Muscle layer of duodenum (tissue), 2 donors: ENCODE measurements around the gene USP20.
A peak's percentile ranks its signal among the peaks of the same experiment; 100 is the strongest.

Source experiments
- H3K27ac ChIP-seq: one replicate; pipeline ENCODE4 v1.7.0; 2013; ENCODE audit warnings: mild to moderate bottlenecking, low read length
- H3K27me3 ChIP-seq: one replicate; pipeline ENCODE4 v1.7.0; 2013; ENCODE audit warnings: low read depth, mild to moderate bottlenecking, control low read depth, low read length
- H3K36me3 ChIP-seq, 2 donors: one replicate each; pipeline ENCODE4 v1.7.0; 2013; ENCODE audit warnings: low read length in 2 of 2, control low read depth in 1 of 2, mild to moderate bottlenecking in 1 of 2; ENCODE audit not compliant: insufficient read depth in 2 of 2, control insufficient read depth in 1 of 2
- H3K4me1 ChIP-seq, 2 donors: one replicate each; pipeline ENCODE4 v1.7.0; 2013; ENCODE audit warnings: low read length in 2 of 2, mild to moderate bottlenecking in 2 of 2, control low read depth in 1 of 2, moderate library complexity in 1 of 2; ENCODE audit not compliant: insufficient read depth in 2 of 2, control insufficient read depth in 1 of 2
- H3K4me3 ChIP-seq, 2 donors: one replicate each; pipeline ENCODE4 v1.7.0; 2013; ENCODE audit warnings: low read length in 2 of 2, low read depth in 1 of 2, mild to moderate bottlenecking in 1 of 2
- H3K9me3 ChIP-seq, 2 donors: one replicate each; pipeline ENCODE4 v1.7.0; 2013; ENCODE audit warnings: low read length in 2 of 2, control low read depth in 1 of 2, mild to moderate bottlenecking in 1 of 2; ENCODE audit not compliant: control insufficient read depth in 1 of 2
- donor health status: healthy.

USP20 gene

DNA sequence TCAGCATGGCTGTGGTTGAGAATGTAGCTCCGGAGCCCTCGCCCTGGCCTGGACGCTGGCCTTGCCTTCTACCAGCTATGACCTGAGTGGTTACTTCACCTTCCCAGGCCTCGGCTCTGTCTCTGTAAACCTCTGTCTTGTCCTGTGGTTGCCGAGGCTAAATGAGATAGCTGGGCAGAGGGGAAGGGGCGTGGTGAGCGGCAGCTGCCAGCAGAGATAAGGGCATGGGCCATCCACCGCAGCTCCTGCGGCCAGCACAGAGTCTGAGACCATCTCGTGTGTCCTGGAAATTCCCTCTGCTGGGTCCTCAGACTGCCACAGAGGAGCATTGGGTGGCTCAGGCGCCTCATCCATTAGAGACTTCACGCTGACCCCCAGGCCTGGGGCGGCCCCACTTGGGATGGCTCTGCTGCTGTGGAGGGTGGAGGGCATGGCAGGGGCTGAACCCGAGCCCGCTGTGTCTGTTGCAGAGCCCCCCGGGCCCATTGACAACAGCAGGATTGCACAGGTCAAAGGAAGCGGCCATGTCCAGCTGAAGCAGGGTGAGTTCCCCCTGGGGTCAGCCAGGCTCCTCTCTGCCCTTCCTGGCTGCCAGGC is 43.9 kb downstream of the USP20 start:
- Histone ChIP-seq H3K27me3 (no peaks in the 10 kb centered on the region), H3K27ac (no peak overlapping the region), H3K4me3 (no peak overlapping the region), H3K4me1 (peaks cover 3 to 25% of the 10 kb centered on the region in 2 donors), H3K9me3 (no peaks in the 10 kb centered on the region), H3K36me3 (peaks cover 22 to 47% of the 10 kb centered on the region in 2 donors)

DNA sequence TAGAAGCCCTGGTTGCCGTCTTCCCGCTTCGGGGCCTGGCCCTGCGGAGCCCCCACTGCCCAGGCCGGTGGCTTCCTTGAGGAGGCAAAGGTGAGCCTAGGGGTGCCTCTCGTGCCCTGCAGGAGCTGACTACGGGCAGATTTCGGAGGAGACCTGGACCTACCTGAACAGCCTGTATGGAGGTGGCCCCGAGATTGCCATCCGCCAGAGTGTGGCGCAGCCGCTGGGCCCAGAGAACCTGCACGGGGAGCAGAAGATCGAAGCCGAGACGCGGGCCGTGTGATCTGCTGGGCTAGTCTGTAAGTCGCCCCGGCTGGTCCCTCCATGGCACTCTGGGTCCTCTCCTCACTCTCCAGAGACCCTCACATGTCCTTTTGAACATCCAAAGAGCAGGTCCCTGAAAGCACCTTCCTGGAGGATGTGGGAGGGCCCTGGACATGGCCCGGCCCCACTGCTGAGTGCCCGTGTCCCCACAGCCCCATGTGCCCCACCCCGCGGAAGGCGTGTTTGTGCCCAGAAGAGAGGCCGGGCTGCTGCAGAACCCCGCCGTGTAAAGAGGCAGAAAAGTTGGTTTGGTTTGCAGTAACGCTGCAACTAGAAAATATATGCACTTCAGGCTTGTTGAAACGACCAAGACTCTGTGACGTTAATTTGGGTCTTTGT is 44.9 kb downstream of the USP20 start:
- Histone ChIP-seq H3K36me3 (peaks cover 15 to 37% of the 10 kb centered on the region in 2 donors), H3K27ac (no peak overlapping the region), H3K9me3 (no peaks in the 10 kb centered on the region), H3K4me1 (peaks cover 11 to 34% of the 10 kb centered on the region in 2 donors), H3K27me3 (no peaks in the 10 kb centered on the region), H3K4me3 (no peak overlapping the region)

DNA sequence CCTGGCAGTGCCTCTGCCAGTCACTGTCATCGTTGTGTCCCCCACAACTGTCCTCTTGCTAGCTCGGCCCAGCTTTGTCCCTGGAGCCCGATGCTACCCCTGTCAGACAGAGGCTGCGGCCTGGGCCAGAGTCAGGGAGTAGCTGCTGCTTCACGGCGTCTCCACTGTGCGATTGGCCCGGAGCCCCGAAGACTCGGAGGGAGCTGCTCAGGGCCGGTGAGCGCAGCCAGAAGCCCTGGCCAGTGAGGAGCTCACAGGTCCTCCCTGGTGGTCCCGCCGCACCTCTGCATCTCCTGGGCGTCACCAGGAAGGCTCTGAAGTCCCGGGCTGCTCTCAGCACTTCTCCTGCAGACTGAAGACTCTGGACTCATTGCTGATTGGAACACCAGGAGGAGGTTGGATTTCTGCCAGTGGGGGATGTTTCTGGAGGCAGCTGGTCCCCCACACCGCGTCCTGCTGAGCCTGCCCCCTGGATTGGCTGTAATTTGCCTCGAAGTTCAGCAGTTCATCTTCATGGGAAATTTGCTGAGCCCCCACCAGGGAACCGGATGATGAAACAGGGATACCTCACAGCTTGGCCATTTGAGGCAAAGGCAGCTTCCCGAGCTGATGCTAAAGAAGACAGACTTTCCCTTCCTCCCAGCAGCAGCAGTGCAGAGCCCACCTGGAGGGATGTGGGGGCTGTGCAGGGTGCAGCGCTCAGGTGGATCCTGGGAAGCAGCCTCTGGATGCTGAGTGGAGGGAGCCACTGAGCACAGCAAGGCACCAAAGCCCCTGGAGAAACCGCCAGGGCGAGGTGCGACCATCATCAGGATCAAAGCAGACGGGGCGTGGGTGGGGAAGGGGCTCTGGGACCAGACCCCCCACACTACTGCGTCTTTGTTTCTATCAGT is 45.6 kb downstream of the USP20 start:
- no peak overlapping the region for H3K4me3 ChIP-seq
- peaks cover 8 to 30% of the 10 kb centered on the region in 2 donors for H3K36me3 ChIP-seq
- no peaks in the 10 kb centered on the region for H3K9me3 ChIP-seq
- H3K4me1 ChIP-seq = peaks cover 14 to 40% of the 10 kb centered on the region in 2 donors
- H3K27me3 ChIP-seq = no peaks in the 10 kb centered on the region
- H3K27ac ChIP-seq = no peak overlapping the region

DNA sequence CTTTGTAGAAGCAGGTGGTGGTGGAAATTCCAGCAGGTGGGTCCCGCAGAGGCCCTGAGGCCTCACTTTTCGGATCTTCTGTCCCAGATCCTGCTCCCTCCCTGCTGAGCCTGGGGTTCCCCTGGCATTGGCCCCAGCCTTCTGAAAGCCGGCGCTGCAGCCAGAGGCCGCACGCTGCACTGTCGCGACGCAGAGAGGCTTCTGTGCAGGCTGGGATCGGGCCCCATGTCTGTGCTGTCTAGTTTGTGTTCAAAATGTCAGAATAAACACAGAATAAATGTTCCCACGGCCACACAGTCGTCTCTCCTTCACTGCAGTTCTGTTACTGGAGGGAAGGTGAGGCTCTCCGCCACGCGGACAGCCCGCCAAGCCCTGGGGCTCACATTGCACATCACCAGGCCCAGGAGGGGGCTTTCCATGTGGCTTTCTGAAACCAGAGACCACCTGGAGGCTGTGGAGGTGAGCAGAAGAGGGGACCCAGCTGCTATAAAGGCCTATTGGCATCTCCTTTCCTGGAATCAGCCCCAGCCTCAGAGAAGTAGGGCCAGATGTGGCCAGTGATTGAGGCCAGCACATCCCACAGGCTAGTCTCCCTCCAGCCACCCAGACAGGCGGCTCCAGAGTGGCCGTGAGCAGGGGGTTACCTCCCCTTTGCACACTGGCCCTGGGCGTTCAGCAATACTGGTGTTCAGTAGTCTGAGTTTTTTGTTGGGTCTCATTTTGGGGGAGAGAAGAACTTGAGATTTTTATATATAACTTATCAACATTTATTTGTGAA is 46.5 kb downstream of the USP20 start:
- no peak overlapping the region for H3K4me3 ChIP-seq
- H3K27ac ChIP-seq = no peak overlapping the region
- H3K27me3 ChIP-seq = no peaks in the 10 kb centered on the region
- peaks cover 3 to 23% of the 10 kb centered on the region in 2 donors for H3K36me3 ChIP-seq
- no peaks in the 10 kb centered on the region for H3K9me3 ChIP-seq
- peaks cover 14 to 48% of the 10 kb centered on the region in 2 donors for H3K4me1 ChIP-seq

DNA sequence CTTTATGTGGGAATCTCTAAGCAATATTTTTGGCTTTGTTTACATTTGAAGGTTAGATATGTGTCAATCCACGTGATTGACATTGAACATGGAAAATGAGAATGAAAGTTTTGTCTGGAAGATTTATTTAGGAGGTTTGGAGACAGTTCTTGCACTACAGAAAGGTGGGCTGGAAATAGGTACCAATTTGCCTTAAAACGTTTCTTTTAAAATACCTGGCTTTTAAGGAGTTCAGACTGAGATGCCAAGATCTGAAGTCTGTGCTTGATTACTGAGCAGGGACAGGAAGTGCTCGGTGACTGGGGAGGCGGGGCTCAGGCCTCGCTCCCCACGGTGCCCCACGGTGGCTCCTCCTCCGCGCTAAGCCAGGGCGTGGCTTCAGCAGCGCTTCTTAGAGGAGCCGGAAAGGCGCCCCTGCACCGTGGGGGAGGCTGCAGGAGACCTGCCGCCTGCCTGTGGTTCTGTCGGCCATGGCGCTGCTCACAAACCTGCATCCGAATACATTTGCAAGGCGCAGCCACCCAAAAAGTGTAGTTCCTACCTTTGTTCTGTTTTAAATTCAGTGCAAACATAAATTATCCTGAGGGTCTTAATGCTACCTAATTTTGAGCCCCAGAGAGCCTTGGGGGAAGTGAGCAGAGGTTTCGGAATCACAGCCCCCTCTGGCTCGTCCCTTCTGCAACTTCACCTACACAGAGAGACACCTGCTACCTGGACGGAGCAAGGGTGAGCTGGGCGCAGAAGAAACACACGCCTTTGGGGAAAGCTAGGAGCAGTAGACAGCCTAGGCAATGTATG is 49.2 kb downstream of the USP20 start:
- H3K27me3 ChIP-seq = no peaks in the 10 kb centered on the region
- H3K27ac ChIP-seq = peak overlapping the region; percentile 80
- peaks cover 0 to 24% of the 10 kb centered on the region in 2 donors for H3K36me3 ChIP-seq
- H3K9me3 ChIP-seq = no peaks in the 10 kb centered on the region
- H3K4me3 ChIP-seq = peak overlapping the region; percentile 62 to 66
- peaks cover 14 to 53% of the 10 kb centered on the region in 2 donors for H3K4me1 ChIP-seq

DNA sequence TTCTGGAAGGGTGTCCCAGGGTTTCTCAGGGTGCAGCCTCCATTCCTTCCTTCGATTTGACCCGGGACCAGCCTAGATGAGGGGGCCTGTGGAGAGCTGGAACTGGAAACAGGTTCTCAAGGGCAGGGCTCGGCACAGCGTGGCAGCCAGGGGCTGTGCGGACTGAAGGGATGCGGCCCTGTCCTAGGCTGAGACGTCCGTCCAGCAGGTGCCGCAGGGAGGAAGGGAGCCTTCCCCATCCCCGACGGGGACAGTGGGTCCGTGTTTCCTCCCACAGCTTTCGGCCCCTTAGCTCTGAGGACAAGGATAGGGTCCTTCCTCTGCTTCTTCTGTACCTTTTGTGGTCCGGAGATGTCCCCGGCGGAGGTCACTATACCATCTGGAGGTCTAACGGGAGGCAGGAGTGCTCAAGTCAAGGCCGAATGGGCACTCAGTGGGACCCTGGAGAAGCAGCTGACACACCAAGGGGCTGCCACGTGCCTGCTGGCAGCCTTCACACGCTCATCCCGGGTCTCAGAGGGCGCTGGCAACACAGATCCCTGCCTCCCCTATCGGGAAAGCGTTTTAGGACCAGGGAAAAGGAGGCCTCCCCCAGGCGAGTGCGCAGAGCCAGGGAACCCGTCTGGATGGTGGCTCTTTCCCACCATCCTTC is 49.9 kb downstream of the USP20 start:
- peaks cover 14 to 53% of the 10 kb centered on the region in 2 donors for H3K4me1 ChIP-seq

DNA sequence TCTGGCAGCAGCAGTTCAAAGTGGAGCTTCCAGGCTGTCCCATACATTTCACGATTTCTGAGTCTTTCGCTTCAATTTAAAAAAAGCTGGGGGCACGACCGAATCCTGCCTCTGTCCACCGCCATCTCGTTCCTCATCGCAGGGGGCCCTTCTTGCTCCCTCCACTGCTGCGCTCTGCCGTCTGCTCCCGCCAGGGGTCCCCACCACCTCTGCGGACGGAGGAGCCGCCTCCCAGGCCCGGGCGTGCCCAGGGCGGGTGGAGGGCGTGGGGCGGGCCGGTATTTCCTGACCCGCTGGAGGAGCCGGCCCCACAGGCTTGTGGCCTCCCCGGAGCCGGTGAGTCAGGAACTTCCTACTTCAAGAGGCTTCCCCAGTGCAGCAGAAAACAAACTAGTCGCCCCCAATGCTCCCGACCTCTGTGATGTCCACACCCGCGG is 50.4 kb downstream of the USP20 start:
- Histone ChIP-seq H3K27ac (peak overlapping the region; percentile 80), H3K4me1 (peaks cover 14 to 47% of the 10 kb centered on the region in 2 donors), H3K27me3 (no peaks in the 10 kb centered on the region), H3K9me3 (no peaks in the 10 kb centered on the region), H3K36me3 (peaks cover 0 to 22% of the 10 kb centered on the region in 2 donors), H3K4me3 (peak overlapping the region; percentile 62 to 66)

More for the DNA sequence above, 49.9 kb downstream of the USP20 start:
- H3K4me3 ChIP-seq = peak overlapping the region; percentile 62 to 66
- no peaks in the 10 kb centered on the region for H3K9me3 ChIP-seq
- peaks cover 0 to 25% of the 10 kb centered on the region in 2 donors for H3K36me3 ChIP-seq
- H3K27ac ChIP-seq = peak overlapping the region; percentile 80
- no peaks in the 10 kb centered on the region for H3K27me3 ChIP-seq

DNA sequence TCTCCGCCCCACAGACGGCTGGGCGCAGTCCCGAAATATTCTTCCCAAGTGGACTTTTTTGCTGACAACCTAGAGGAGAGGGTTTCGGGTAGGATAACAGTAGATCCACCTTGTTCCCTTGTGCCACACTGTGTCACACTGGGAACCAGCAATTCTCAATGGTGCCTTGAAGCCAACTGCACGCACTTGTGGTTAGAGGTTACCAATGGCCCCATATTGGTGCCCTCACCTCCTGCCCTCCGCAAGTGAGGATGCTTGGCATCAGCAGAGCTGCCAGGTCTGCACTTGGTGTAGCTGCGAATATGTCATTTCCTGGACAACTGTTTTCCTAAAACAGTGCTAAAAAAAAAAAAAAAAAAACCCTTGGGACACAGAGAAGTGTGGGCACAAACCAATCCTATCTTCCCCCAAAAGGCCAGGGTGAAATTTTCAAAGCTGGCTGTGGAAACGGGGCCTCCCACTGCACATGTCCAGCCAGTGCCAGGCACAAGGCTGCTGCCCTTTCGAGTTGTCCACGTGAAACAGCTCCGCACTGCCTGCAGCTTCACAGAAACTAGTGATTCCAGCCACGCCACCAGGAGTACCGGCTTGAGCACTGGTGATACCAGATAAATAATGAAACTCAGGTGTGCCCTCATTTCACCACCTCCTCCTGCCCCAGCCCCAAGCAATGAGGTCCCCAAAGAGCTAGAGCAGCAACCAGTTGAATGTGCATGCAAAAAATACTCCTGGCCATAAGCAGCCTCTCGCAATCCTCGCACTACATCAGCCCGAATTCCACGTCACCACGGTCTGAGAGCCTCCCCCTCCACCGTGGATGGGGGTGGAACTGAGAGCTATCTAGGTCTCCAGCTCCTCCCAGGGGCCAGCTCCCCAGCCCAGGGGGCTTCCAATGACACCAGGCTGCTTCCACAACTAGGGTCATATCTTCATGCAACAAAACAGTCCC is 51.2 kb downstream of the USP20 start:
- Histone ChIP-seq H3K4me1 (peaks cover 17 to 44% of the 10 kb centered on the region in 2 donors), H3K27ac (peak overlapping the region; percentile 71), H3K4me3 (peak overlapping the region; percentile 11 to 62), H3K36me3 (peaks cover 0 to 13% of the 10 kb centered on the region in 2 donors), H3K9me3 (no peaks in the 10 kb centered on the region), H3K27me3 (no peaks in the 10 kb centered on the region)
